ENCODE results near the gene ERCC1. TPM values are rescaled to one million over a fixed set of nuclear protein-coding genes. Genes with fewer than 3 reads are reported as not detected.

The ERCC1 gene
- total RNA-seq, 3 donors from 2014 or later, result 37.7 to 51.2 (median 46.6) TPM

GRCh38 chr19:45423033-45423588 is 606 bp downstream of the ERCC1 start:
- Histone ChIP-seq H3K36me3 (ENCODE audit: low read depth) (no peaks in the 10 kb centered on the region), H3K4me1 (ENCODE audit: low read depth) (peaks cover 11% of the 10 kb centered on the region), H3K4me3 (peak overlapping the region; percentile 18), H3K9me3 (no peaks in the 10 kb centered on the region)
- DNase-seq (no peak), ATAC-seq (no peak)
- intact Hi-C loops (cut with DNase I, micrococcal nuclease), result no loop called here
- TF ChIP-seq, protein P1, sequence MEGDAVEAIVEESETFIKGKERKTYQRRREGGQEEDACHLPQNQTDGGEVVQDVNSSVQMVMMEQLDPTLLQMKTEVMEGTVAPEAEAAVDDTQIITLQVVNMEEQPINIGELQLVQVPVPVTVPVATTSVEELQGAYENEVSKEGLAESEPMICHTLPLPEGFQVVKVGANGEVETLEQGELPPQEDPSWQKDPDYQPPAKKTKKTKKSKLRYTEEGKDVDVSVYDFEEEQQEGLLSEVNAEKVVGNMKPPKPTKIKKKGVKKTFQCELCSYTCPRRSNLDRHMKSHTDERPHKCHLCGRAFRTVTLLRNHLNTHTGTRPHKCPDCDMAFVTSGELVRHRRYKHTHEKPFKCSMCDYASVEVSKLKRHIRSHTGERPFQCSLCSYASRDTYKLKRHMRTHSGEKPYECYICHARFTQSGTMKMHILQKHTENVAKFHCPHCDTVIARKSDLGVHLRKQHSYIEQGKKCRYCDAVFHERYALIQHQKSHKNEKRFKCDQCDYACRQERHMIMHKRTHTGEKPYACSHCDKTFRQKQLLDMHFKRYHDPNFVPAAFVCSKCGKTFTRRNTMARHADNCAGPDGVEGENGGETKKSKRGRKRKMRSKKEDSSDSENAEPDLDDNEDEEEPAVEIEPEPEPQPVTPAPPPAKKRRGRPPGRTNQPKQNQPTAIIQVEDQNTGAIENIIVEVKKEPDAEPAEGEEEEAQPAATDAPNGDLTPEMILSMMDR (IDR thresholded peaks at IDR 0.05), result no peak

DNA sequence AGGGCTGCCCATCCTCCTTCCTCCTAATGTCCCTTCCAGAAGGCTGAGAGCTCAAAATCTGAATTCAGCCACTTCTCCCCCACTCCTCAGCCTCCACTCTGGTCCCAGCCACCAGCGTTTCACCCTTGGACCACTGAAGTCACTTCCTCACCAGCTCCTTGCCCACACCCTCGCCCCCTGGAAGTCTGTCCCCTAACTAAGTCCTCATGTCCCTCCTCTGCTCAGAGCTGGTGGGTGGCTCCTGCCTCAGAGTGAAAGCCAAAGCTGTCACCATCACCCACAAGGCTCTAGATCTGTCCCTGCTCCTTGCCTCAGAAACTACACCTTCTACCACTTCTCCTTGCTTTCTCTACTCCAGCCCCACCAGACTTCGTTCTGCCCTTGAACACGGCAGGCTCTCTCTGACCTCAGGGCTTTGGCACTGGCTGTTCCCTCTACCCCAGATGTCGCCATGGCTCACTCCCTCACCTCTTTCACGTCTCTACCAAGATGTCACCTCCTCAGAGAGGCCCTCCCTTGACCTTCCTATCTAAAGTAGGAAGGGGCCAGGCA is 1.7 kb downstream of the ERCC1 start:
- TF ChIP-seq, protein P1 (IDR thresholded peaks at IDR 0.05), result no peak
- no peak for DNase-seq
- ATAC-seq, result no peak
- intact Hi-C loops (cut with DNase I, micrococcal nuclease), result no loop called here
- peaks cover 6% of the 10 kb centered on the region for H3K4me1 ChIP-seq (ENCODE audit: low read depth)
- no peaks in the 10 kb centered on the region for H3K36me3 ChIP-seq (ENCODE audit: low read depth)
- H3K4me3 ChIP-seq, result no peak overlapping the region
- H3K9me3 ChIP-seq, result no peaks in the 10 kb centered on the region

- H3K4me3 ChIP-seq, result no peak overlapping the region
- DNase-seq, result no peak
- H3K9me3 ChIP-seq, result no peaks in the 10 kb centered on the region
- intact Hi-C loops (cut with DNase I, micrococcal nuclease), result no loop called here
- TF ChIP-seq, protein P1 (IDR thresholded peaks at IDR 0.05), result no peak
- H3K4me1 ChIP-seq (ENCODE audit: low read depth), result peaks cover 6% of the 10 kb centered on the region
- no peaks in the 10 kb centered on the region for H3K36me3 ChIP-seq (ENCODE audit: low read depth)
- ATAC-seq, result no peak
Measured at GRCh38 chr19:45420871-45421270, 2.8 kb downstream of the ERCC1 start.

DNA sequence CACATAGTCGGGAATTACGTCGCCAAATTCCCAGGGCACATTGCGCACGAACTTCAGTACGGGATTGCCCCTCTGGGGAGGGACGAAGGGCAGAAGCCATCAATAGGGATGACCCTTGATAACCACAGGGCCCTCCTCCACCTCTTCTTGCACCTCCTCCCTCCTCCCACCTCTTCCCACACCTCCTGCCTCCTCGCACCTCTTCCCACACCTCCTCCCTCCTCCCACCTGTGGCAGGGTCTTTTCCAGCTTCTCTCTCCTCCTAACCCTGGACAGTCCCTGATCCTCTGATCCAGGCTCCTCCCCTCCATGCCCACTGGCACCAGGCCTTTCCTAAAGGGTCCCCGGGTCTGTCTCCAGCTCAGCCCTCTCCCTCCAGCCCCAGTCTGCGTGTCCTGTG is 3.4 kb downstream of the ERCC1 start:
- intact Hi-C loops (cut with DNase I, micrococcal nuclease), result no loop called here
- Histone ChIP-seq H3K4me3 (no peak overlapping the region), H3K4me1 (ENCODE audit: low read depth) (peaks cover 6% of the 10 kb centered on the region), H3K9me3 (no peaks in the 10 kb centered on the region), H3K36me3 (ENCODE audit: low read depth) (no peaks in the 10 kb centered on the region)
- ATAC-seq, result no peak
- no peak for DNase-seq
- TF ChIP-seq, protein P1 (IDR thresholded peaks at IDR 0.05), result no peak

GRCh38 chr19:45419895-45420294 is 3.8 kb downstream of the ERCC1 start:
- intact Hi-C loops (cut with DNase I, micrococcal nuclease), result no loop called here

More at GRCh38 chr19:45419895-45420294, 3.8 kb downstream of the ERCC1 start:
- peaks cover 6% of the 10 kb centered on the region for H3K4me1 ChIP-seq (ENCODE audit: low read depth)
- no peaks in the 10 kb centered on the region for H3K9me3 ChIP-seq
- no peaks in the 10 kb centered on the region for H3K36me3 ChIP-seq (ENCODE audit: low read depth)
- H3K4me3 ChIP-seq, result no peak overlapping the region
- ATAC-seq (no peak), DNase-seq (no peak)
- TF ChIP-seq, protein P1 (IDR thresholded peaks at IDR 0.05), result no peak

All from mucosa of descending colon (tissue), 3 donors.